Measurements from ENCODE around the gene GPRIN2.
"Not testable (repeated sequence)": the region's sequence is repeated elsewhere in the genome, so short reads cannot be mapped to it uniquely, and the experiment has no call there.

GPRIN2 gene

GRCh38 chr10:46567151-46567550 is 10.7 kb upstream of the GPRIN2 start:
- not testable (repeated sequence) for DNase-seq (ENCODE audit: low read depth in 2 of 2)

- peak in 1 of 2 donors; percentile 21 for DNase-seq (ENCODE audit: low read depth in 2 of 2)
Observed at GRCh38 chr10:46565591-46566332, 9.3 kb upstream of the GPRIN2 start.

GRCh38 chr10:46560952-46561351 is 4.5 kb upstream of the GPRIN2 start:
- no peak for DNase-seq (ENCODE audit: low read depth in 2 of 2)

- no peak for DNase-seq (ENCODE audit: low read depth in 2 of 2)
Observed at GRCh38 chr10:46560381-46560780, 3.9 kb upstream of the GPRIN2 start.

GRCh38 chr10:46559231-46559671 is 2.8 kb upstream of the GPRIN2 start:
- DNase-seq (ENCODE audit: low read depth in 2 of 2) = no peak

- no peak for DNase-seq (ENCODE audit: low read depth in 2 of 2)
Observed at GRCh38 chr10:46558392-46559185, 2.1 kb upstream of the GPRIN2 start.

GRCh38 chr10:46558122-46558391 is 1.6 kb upstream of the GPRIN2 start:
- no peak for DNase-seq (ENCODE audit: low read depth in 2 of 2)

GRCh38 chr10:46557319-46558121 is 1.1 kb upstream of the GPRIN2 start:
- DNase-seq (ENCODE audit: low read depth in 2 of 2) = no peak

GRCh38 chr10:46555713-46556514 is 544 bp downstream of the GPRIN2 start:
- no peak for DNase-seq (ENCODE audit: low read depth in 2 of 2)

- DNase-seq (ENCODE audit: low read depth in 2 of 2) = no peak
Observed at GRCh38 chr10:46555366-46555712, 1.1 kb downstream of the GPRIN2 start.

- no peak for DNase-seq (ENCODE audit: low read depth in 2 of 2)
Observed at GRCh38 chr10:46554166-46554781, 2.2 kb downstream of the GPRIN2 start.

GRCh38 chr10:46553238-46554049 is 3.0 kb downstream of the GPRIN2 start:
- no peak for DNase-seq (ENCODE audit: low read depth in 2 of 2)

- DNase-seq (ENCODE audit: low read depth in 2 of 2) = no peak
Observed at GRCh38 chr10:46552526-46553237, 3.8 kb downstream of the GPRIN2 start.

GRCh38 chr10:46551701-46552525 is 4.5 kb downstream of the GPRIN2 start:
- DNase-seq (ENCODE audit: low read depth in 2 of 2) = no peak

- DNase-seq (ENCODE audit: low read depth in 2 of 2) = no peak
Observed at GRCh38 chr10:46550795-46551700, 5.4 kb downstream of the GPRIN2 start.

- no peak for DNase-seq (ENCODE audit: low read depth in 2 of 2)
Observed at GRCh38 chr10:46550076-46550790, 6.2 kb downstream of the GPRIN2 start.
